ENCODE results near the gene SLC35E1. TPM values are rescaled to one million over a fixed set of nuclear protein-coding genes. Genes with fewer than 3 reads are reported as not detected.

The SLC35E1 gene
- total RNA-seq, result 10 to 100 TPM; 52.2 to 71.5 TPM

DNA sequence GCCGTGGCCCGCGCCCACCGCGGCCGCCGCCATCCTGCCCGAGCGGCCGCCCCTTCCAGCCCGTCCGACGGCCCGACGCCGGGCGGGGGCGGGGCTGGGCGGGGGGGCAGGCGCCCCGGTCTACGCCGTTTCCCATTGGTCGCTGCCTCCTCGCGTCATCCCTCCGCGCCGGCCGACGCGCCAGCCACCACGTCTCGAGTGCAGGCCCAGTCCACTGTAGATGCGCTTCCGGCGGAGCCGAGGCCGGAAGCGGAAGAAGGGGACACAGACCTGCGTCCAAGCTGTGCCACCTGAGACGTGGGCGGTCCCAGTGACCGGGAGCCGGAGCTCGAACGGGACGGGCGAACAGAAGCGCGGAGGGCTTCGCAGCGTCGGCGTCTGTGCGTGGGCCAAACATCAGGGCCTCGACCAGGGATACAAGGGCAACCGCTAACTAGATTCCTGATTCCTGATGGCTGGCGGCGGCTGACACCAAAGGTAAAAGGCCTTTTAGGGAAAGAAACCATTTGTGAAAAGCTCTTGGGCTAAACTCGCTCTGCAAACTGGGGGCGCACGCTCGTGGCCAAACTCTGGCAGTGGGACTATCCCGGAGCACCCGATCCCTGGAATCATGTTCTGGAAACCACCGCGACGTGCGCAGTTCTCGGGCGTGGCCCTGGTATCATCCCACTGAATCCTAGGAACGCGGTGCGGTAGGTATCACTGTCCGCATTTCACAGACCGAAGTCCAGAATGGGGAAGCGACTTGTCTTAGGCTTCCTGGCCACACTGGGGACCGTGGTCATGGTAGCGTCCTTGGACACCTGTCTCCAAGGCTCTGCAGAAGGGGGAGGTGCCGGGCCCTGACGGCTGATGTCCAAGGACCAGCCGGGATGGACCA is at the start of gene SLC35E1:
Gene SLC35E1 (minus strand): TSS at position 84 of the 880 bp plus-strand sequence. CDS start 51 bp downstream, at position 33.
- peak; percentile 97 to 98 for ATAC-seq
- H3K9me3 Mint-ChIP-seq, result no peaks in the 10 kb centered on the region

GRCh38 chr19:16621165-16621800 is 49.1 kb upstream of the SLC35E1 start:
- Mint-ChIP-seq H3K4me1 (ENCODE audit: low read depth in 2 of 2) (peaks cover 56 to 67% of the 10 kb centered on the region in 2 donors), H3K27ac (peak overlapping the region in 1 of 2 donors; percentile 54), H3K9me3 (no peaks in the 10 kb centered on the region)

More for the DNA sequence above, at the start of gene SLC35E1:
- Mint-ChIP-seq H3K27ac (peak within 1 kb of the TSS; percentile 85 to 95), H3K4me3 (peak within 1 kb of the TSS; percentile 97), H3K4me1 (ENCODE audit: low read depth in 2 of 2) (peaks cover 34 to 35% of the 10 kb centered on the region in 2 donors), H3K36me3 (no peaks in the 10 kb centered on the region), H3K27me3 (no peaks in the 10 kb centered on the region)
- peak; percentile 97 for DNase-seq (ENCODE audit: low spot score)

GRCh38 chr19:16620584-16620983 is 48.4 kb upstream of the SLC35E1 start:
- Mint-ChIP-seq H3K4me1 (ENCODE audit: low read depth in 2 of 2) (peaks cover 52 to 67% of the 10 kb centered on the region in 2 donors), H3K9me3 (no peaks in the 10 kb centered on the region), H3K4me3 (no peak overlapping the region), H3K27me3 (no peaks in the 10 kb centered on the region), H3K36me3 (no peaks in the 10 kb centered on the region), H3K27ac (no peak overlapping the region)
- no peak for DNase-seq (ENCODE audit: low spot score)
- ATAC-seq, result no peak

More at GRCh38 chr19:16621165-16621800, 49.1 kb upstream of the SLC35E1 start:
- ATAC-seq (no peak), DNase-seq (ENCODE audit: low spot score) (no peak)
- Mint-ChIP-seq H3K4me3 (no peak overlapping the region), H3K36me3 (no peaks in the 10 kb centered on the region), H3K27me3 (no peaks in the 10 kb centered on the region)

- H3K4me1 Mint-ChIP-seq (ENCODE audit: low read depth in 2 of 2), result peaks cover 50 to 65% of the 10 kb centered on the region in 2 donors
Observed at GRCh38 chr19:16620018-16620417, 47.8 kb upstream of the SLC35E1 start.

GRCh38 chr19:16619457-16619856 is 47.2 kb upstream of the SLC35E1 start:
- Mint-ChIP-seq H3K4me1 (ENCODE audit: low read depth in 2 of 2) (peaks cover 52 to 65% of the 10 kb centered on the region in 2 donors), H3K9me3 (no peaks in the 10 kb centered on the region), H3K4me3 (peak overlapping the region; percentile 30), H3K36me3 (no peaks in the 10 kb centered on the region), H3K27me3 (no peaks in the 10 kb centered on the region), H3K27ac (peak overlapping the region in 1 of 2 donors; percentile 70)
- DNase-seq (ENCODE audit: low spot score) (no peak), ATAC-seq (peak in 1 of 2 donors; percentile 45)

More at GRCh38 chr19:16620018-16620417, 47.8 kb upstream of the SLC35E1 start:
- Mint-ChIP-seq H3K4me3 (no peak overlapping the region), H3K27me3 (no peaks in the 10 kb centered on the region), H3K27ac (peak overlapping the region in 1 of 2 donors; percentile 70), H3K9me3 (no peaks in the 10 kb centered on the region), H3K36me3 (no peaks in the 10 kb centered on the region)
- ATAC-seq, result no peak
- DNase-seq (ENCODE audit: low spot score), result no peak

DNA sequence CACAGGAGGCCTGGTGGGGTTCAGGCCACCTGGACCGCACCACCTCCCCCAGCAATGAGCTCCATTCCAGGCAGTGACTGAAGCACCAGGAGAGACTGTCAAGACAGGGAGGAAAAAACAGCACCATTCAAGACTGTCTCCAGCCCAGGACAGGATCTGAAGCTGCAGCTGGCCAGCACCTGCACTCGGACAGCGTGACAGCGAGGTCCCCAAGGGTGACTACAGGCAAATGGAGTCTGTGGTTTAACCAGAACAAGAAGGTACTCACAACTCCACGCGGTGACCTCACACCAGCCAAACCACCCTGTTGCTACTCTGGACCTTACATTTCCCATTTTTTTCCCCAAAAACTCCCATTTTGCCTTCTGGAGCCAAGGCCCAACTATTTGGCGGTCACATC is 46.0 kb upstream of the SLC35E1 start:
- Mint-ChIP-seq H3K4me1 (ENCODE audit: low read depth in 2 of 2) (peaks cover 54 to 67% of the 10 kb centered on the region in 2 donors), H3K9me3 (no peaks in the 10 kb centered on the region), H3K4me3 (no peak overlapping the region), H3K36me3 (no peaks in the 10 kb centered on the region), H3K27me3 (no peaks in the 10 kb centered on the region), H3K27ac (peak overlapping the region in 1 of 2 donors; percentile 70)
- DNase-seq (ENCODE audit: low spot score) (no peak), ATAC-seq (no peak)

DNA sequence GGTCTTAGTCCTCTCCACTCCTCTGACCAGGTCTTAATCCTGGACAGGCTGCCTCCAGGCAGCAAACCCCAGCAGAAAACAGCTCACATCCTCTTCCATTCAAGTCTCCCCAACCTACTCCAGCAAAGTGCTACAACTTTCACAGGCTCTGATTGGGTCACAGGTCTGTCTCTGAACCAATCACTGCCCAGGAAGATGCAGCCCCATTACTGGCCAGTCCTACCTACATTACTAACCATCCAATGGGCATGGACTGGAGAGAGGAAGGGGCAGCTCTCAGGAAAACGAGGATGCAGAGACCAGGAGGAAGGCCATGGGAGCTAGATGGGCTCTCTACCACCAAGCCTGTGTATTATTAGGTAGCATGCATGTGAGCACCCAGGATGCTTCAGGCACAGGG is 43.6 kb upstream of the SLC35E1 start:
- peaks cover 48 to 65% of the 10 kb centered on the region in 2 donors for H3K4me1 Mint-ChIP-seq (ENCODE audit: low read depth in 2 of 2)

DNA sequence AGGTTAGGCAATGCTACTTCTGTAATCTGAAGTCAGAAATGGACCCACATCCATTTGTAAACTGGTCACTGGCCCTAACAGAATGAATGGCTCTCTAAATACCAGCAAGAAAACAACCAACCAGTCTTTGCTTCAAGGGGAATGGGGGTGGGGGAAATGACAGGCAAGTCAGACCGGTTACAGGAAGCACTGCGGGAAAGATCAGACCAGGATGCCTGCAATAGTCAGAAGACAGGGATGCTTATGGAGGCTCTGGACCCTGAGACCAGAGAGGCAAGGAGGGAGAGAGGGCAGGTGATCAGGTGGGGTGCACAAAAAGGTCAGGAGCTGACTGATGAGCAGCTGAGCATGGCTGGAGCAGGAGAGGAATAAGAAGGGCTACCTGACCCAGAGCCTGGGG is 42.7 kb upstream of the SLC35E1 start:
- Mint-ChIP-seq H3K9me3 (no peaks in the 10 kb centered on the region), H3K36me3 (no peaks in the 10 kb centered on the region), H3K27ac (peak overlapping the region; percentile 7 to 46), H3K4me1 (ENCODE audit: low read depth in 2 of 2) (peaks cover 45 to 63% of the 10 kb centered on the region in 2 donors), H3K4me3 (peak overlapping the region; percentile 56), H3K27me3 (no peaks in the 10 kb centered on the region)
- DNase-seq (ENCODE audit: low spot score) (no peak), ATAC-seq (no peak)

More for the DNA sequence above, 43.6 kb upstream of the SLC35E1 start:
- H3K27ac Mint-ChIP-seq, result peak overlapping the region in 1 of 2 donors; percentile 65
- DNase-seq (ENCODE audit: low spot score) (no peak), ATAC-seq (peak in 1 of 2 donors; percentile 13)
- H3K9me3 Mint-ChIP-seq, result no peaks in the 10 kb centered on the region
- no peaks in the 10 kb centered on the region for H3K36me3 Mint-ChIP-seq
- H3K4me3 Mint-ChIP-seq, result no peak overlapping the region
- H3K27me3 Mint-ChIP-seq, result no peaks in the 10 kb centered on the region

DNA sequence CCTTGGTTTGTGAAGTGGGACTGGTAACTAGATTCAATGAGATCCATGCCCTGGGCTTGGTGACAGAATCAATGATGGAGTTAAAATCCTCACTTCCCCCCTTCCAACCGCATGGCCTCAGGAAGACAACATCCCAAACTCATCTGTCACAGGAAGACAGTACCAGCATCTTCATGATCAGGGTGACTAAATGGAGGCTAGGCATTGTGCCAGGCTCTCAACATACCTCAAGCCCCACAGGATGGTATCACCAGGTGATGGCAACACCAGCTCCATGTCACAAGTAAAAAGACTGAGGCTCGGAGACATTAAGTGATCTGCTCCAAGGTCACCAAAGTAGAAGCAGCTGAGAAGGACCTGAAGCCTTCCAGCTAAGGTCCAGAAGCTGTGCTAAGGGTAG is 41.6 kb upstream of the SLC35E1 start:
- H3K27ac Mint-ChIP-seq, result no peak overlapping the region
- DNase-seq (ENCODE audit: low spot score) (no peak), ATAC-seq (no peak)
- peaks cover 36 to 52% of the 10 kb centered on the region in 2 donors for H3K4me1 Mint-ChIP-seq (ENCODE audit: low read depth in 2 of 2)
- no peaks in the 10 kb centered on the region for H3K9me3 Mint-ChIP-seq
- no peaks in the 10 kb centered on the region for H3K36me3 Mint-ChIP-seq
- H3K4me3 Mint-ChIP-seq, result no peak overlapping the region
- no peaks in the 10 kb centered on the region for H3K27me3 Mint-ChIP-seq

DNA sequence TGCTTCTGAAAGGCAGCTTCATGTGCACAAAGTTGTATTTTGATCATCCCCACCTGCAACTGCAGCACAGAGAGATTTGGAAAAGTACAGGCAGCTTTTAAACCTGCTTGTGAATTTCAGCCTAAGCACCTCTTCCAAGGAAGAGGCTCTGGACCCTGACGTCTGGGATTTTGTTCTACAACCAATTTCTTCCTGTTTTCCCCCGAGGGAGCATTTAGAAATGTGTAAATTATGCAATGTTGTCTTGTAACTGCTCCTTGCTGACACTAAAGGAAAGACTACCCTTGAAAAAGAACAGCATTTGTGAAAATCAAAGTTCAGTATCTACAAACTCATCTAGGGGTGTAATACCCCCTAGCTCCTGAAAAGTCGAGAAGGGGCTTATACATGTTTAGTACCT is 40.4 kb upstream of the SLC35E1 start:
- H3K27me3 Mint-ChIP-seq, result no peaks in the 10 kb centered on the region
- H3K36me3 Mint-ChIP-seq, result no peaks in the 10 kb centered on the region
- no peaks in the 10 kb centered on the region for H3K9me3 Mint-ChIP-seq
- ATAC-seq (no peak), DNase-seq (ENCODE audit: low spot score) (no peak)
- no peak overlapping the region for H3K27ac Mint-ChIP-seq
- peaks cover 47 to 49% of the 10 kb centered on the region in 2 donors for H3K4me1 Mint-ChIP-seq (ENCODE audit: low read depth in 2 of 2)
- H3K4me3 Mint-ChIP-seq, result no peak overlapping the region

GRCh38 chr19:16611121-16611520 is 38.9 kb upstream of the SLC35E1 start:
- Mint-ChIP-seq H3K27me3 (no peaks in the 10 kb centered on the region), H3K4me1 (ENCODE audit: low read depth in 2 of 2) (peaks cover 33 to 36% of the 10 kb centered on the region in 2 donors), H3K36me3 (no peaks in the 10 kb centered on the region), H3K27ac (no peak overlapping the region), H3K9me3 (no peaks in the 10 kb centered on the region), H3K4me3 (no peak overlapping the region)
- DNase-seq (ENCODE audit: low spot score) (no peak), ATAC-seq (no peak)

DNA sequence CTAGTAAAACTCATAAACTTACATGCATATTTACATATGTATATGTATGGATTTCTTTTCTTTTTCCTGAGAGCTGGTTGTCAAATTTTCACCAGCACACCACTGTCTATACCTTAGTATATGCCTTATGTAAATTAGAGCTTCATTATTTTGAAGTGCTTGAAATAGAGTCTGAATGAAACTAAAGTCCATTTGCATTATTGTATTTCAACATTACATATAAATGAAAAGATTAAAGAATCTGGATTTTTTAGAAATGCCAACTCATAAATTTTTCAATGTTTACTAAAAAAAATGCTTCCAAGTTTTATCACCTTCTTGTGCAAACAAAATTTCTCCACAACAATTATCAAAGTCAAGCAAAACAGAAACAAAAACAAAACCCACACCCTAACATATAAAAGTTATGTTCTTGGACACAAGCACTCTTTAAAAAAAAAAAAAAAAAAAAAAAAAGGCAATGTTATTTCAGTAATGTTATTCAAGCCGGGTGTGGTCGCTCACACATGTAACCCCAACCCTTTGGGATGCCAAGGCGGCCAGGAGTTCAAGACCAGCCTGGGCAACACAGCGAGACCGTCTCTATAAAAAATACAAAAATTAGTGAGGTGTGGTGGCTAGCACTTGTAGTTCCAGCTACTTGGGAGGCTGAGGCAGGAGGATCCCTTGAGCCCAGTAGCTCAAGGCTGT is 37.4 kb upstream of the SLC35E1 start:
- Mint-ChIP-seq H3K4me3 (no peak overlapping the region), H3K9me3 (no peaks in the 10 kb centered on the region), H3K4me1 (ENCODE audit: low read depth in 2 of 2) (peaks cover 36 to 37% of the 10 kb centered on the region in 2 donors), H3K27ac (no peak overlapping the region), H3K27me3 (no peaks in the 10 kb centered on the region), H3K36me3 (no peaks in the 10 kb centered on the region)
- DNase-seq (ENCODE audit: low spot score) (no peak), ATAC-seq (no peak)

GRCh38 chr19:16608290-16608739 is 36.1 kb upstream of the SLC35E1 start:
- peak overlapping the region; percentile 45 to 65 for H3K27ac Mint-ChIP-seq
- peaks cover 36 to 37% of the 10 kb centered on the region in 2 donors for H3K4me1 Mint-ChIP-seq (ENCODE audit: low read depth in 2 of 2)
- no peak for DNase-seq (ENCODE audit: low spot score)

More at GRCh38 chr19:16608290-16608739, 36.1 kb upstream of the SLC35E1 start:
- Mint-ChIP-seq H3K36me3 (no peaks in the 10 kb centered on the region), H3K27me3 (no peaks in the 10 kb centered on the region), H3K4me3 (no peak overlapping the region), H3K9me3 (no peaks in the 10 kb centered on the region)
- ATAC-seq, result peak in 1 of 2 donors; percentile 72

All from natural killer cell treated with Interleukin-12 subunit alpha and Interleukin-12 subunit beta and Interleukin-15 and Interleukin-18, amount 100 ng/mL, for 72 hours (primary cell).